H1 (cell line): ENCODE results near the gene SV2C. TPM values are rescaled to one million over a fixed set of nuclear protein-coding genes. Genes with fewer than 3 reads are reported as not detected.

Experiments used
- JUN ChIP-seq: IDR thresholded peaks from 2 replicates; pipeline ENCODE4 v1.6.1; 2011; ENCODE audit warnings: low read depth, mild to moderate bottlenecking, improper control_type of control experiment, low read length
- MAFK ChIP-seq: IDR thresholded peaks from 2 replicates; pipeline ENCODE4 v1.6.1; 2012; ENCODE audit warnings: low read depth, mild to moderate bottlenecking, improper control_type of control experiment, low read length
- RBBP5 ChIP-seq: IDR thresholded peaks from 2 replicates; pipeline ENCODE4 v1.7.1; 2012; ENCODE audit warnings: low read depth, mild to moderate bottlenecking, inconsistent platforms, low read length, moderate library complexity, borderline replicate concordance
- RFX5 ChIP-seq: IDR thresholded peaks from 2 replicates; pipeline ENCODE4 v1.6.1; 2011; ENCODE audit warnings: low read depth, low read length, improper control_type of control experiment, borderline replicate concordance
- RNF2 ChIP-seq: fragments of 200-900, 300-1000 bp; sonication (generic); IDR thresholded peaks from 2 replicates; pipeline ENCODE4 v1.7.1; 2016; ENCODE audit warnings: borderline replicate concordance, low read depth, mild to moderate bottlenecking, antibody characterized with exemption, low read length; ENCODE audit not compliant: poor library complexity, severe bottlenecking; ENCODE audit errors: missing control alignments
- SP2 ChIP-seq: IDR thresholded peaks from 2 replicates; pipeline ENCODE4 v1.6.1; 2012; ENCODE audit warnings: mild to moderate bottlenecking, low read length, inconsistent platforms
- polyA plus RNA-seq, 7 experiments: library from polyadenylated mRNA; depleted of rRNA in 3 of 7; stranded (reverse) in 5 of 7; unstranded in 2 of 7; fragments of >200 nt in 5 of 7; fragments of 200-250 nt in 2 of 7; gene quantifications; 1 replicate in 5 of 7; 2 replicates in 1 of 7; 4 replicates in 1 of 7; pipeline versions ENCODE4 v1.2.1 to v1.2.3, GENCODE V29; 2011 to 2013; ENCODE audit warnings: missing spikeins in 2 of 7, mixed read lengths in 2 of 7
- total RNA-seq: library from RNA; stranded (reverse); fragmentation: NEBNext Ultra II Directional; extraction: Animal tissue kit (Norgen Biotek cat#: 25700); gene quantifications from 2 replicates; pipeline ENCODE4 v1.2.1, GENCODE V29; 2021

SV2C gene
- total and polyA plus RNA-seq, 2 of the 8 experiments (the other 6 are each of a cell fraction or from before 2014, with no cell fraction given): 0.08 to 0.24 TPM

DNA sequence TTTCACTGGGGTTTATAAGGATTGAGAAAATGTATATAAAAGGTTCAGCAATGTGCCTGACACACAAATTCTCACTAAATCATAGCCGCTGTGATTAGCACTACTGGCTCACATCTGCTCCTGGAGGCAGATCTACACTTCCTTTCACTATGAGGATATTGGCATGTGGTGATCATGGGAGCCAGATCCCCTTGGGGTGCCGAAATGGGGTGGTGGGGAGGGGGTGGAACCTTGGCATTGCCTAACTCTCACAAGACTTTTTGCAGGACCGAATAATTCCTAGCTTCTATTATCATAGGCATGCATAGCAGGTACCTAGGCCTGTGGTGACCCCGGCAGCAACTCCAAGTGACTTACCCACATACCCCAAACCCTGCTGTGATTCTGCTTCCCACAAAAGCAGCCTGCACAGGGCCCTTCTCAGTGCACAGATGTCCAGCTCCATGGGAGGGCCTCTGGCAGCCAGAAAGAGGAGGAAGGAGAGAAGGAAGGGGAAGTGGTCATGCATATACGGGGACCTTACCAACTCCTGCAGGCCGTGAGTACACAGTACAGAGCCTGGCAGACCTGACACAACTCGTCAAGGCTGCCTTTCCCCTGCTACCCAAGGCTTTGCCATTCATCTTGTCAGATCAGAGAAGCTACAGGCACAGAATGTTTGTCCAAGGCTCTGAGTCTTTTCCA, 258.6 kb downstream of the SV2C start (continued):
- TF ChIP-seq RBBP5: no peak
- TF ChIP-seq MAFK: no peak
- no peak for TF ChIP-seq RNF2
- no peak for TF ChIP-seq SP2
- TF ChIP-seq JUN: no peak
- no peak for TF ChIP-seq RFX5
